Glomerular visceral epithelial cell (primary cell): ENCODE data around the gene CEPT1.

Experiments used
- DNase-seq: peaks from one replicate; pipeline ENCODE4 v3.0.0-alpha.2; 2016; ENCODE audit errors: extremely low spot score

The CEPT1 gene

GRCh38 chr1:111145963-111146768 is 6.1 kb downstream of the CEPT1 start:
- DNase-seq = no peak

- DNase-seq = no peak
Observed at GRCh38 chr1:111147948-111148347, 7.9 kb downstream of the CEPT1 start.

GRCh38 chr1:111148376-111148881 is 8.4 kb downstream of the CEPT1 start:
- DNase-seq = no peak

- no peak for DNase-seq
Observed at GRCh38 chr1:111151838-111152237, 11.8 kb downstream of the CEPT1 start.

- DNase-seq = no peak
Observed at GRCh38 chr1:111154021-111154999, 14.3 kb downstream of the CEPT1 start.

- no peak for DNase-seq
Observed at GRCh38 chr1:111157431-111157830, 17.4 kb downstream of the CEPT1 start.

- no peak for DNase-seq
Observed at GRCh38 chr1:111161843-111162487, 21.9 kb downstream of the CEPT1 start.

- DNase-seq = no peak
Observed at GRCh38 chr1:111162488-111162880, 22.5 kb downstream of the CEPT1 start.

- no peak for DNase-seq
Observed at GRCh38 chr1:111163363-111163762, 23.3 kb downstream of the CEPT1 start.

GRCh38 chr1:111164151-111164550 is 24.1 kb downstream of the CEPT1 start:
- DNase-seq = no peak

GRCh38 chr1:111172463-111172862 is 32.4 kb downstream of the CEPT1 start:
- no peak for DNase-seq

GRCh38 chr1:111174070-111174469 is 34.0 kb downstream of the CEPT1 start:
- no peak for DNase-seq

- DNase-seq = no peak
Observed at GRCh38 chr1:111175349-111175748, 35.3 kb downstream of the CEPT1 start.

- peak; percentile 12 for DNase-seq
Observed at GRCh38 chr1:111176678-111177077, 36.7 kb downstream of the CEPT1 start.

GRCh38 chr1:111179968-111180533 is 40.0 kb downstream of the CEPT1 start:
- DNase-seq = no peak

GRCh38 chr1:111182052-111182451 is 42.0 kb downstream of the CEPT1 start:
- no peak for DNase-seq

- DNase-seq = no peak
Observed at GRCh38 chr1:111183308-111184069, 43.5 kb downstream of the CEPT1 start.

- no peak for DNase-seq
Observed at GRCh38 chr1:111184663-111185062, 44.6 kb downstream of the CEPT1 start.

- no peak for DNase-seq
Observed at GRCh38 chr1:111190931-111191451, 51.0 kb downstream of the CEPT1 start.

GRCh38 chr1:111191496-111191895 is 51.5 kb downstream of the CEPT1 start:
- no peak for DNase-seq

GRCh38 chr1:111192074-111192473 is 52.1 kb downstream of the CEPT1 start:
- no peak for DNase-seq
